ENCODE measurements around the gene FBXL20. TPM values are rescaled to one million over a fixed set of nuclear protein-coding genes. Genes with fewer than 3 reads are reported as not detected.

FBXL20 gene
- total RNA-seq, 4 donors from 2014 or later, result 13.8 to 49.4 (median 23.1) TPM

GRCh38 chr17:39208136-39208535 is 193.3 kb downstream of the FBXL20 start:
- Histone ChIP-seq H3K4me3 (no peak overlapping the region), H3K27ac (no peak overlapping the region), H3K9me3 (no peaks in the 10 kb centered on the region), H3K4me1 (peaks cover 16 to 31% (median 20%) of the 10 kb centered on the region in 4 donors), H3K27me3 (no peaks in the 10 kb centered on the region), H3K36me3 (peaks cover 0 to 20% (median 10%) of the 10 kb centered on the region in 4 donors)
- intact Hi-C loops (cut with DNase I; ENCODE audit: low total_unique reads), result loop anchor here (5.0 kb wide), 1 partner anchor 34 kb away; no protein-coding TSS in a partner anchor
- in situ Hi-C loops (cut with MboI; ENCODE audit: low pct_ligation_motif_present in 1 of 4, low pct_unique_long_range_greater_than_20kb in 1 of 4, low sequenced_read_pairs in 3 of 4), result no loop called here
- WGBS, 2 donors (ENCODE audit: low coverage in 1 of 2), result 50% methylated on average over 7 of the region's 7 CpGs; no CpG with 5 or more reads in 1 of the 2 donors
- no peak for DNase-seq
- TF ChIP-seq POLR2AphosphoS5 (IDR thresholded peaks at IDR 0.05) (no peak), EP300 (IDR thresholded peaks at IDR 0.05; ENCODE audit: low read depth) (no peak), POLR2A (IDR thresholded peaks at IDR 0.05) (no peak)
- TF ChIP-seq, protein P1, sequence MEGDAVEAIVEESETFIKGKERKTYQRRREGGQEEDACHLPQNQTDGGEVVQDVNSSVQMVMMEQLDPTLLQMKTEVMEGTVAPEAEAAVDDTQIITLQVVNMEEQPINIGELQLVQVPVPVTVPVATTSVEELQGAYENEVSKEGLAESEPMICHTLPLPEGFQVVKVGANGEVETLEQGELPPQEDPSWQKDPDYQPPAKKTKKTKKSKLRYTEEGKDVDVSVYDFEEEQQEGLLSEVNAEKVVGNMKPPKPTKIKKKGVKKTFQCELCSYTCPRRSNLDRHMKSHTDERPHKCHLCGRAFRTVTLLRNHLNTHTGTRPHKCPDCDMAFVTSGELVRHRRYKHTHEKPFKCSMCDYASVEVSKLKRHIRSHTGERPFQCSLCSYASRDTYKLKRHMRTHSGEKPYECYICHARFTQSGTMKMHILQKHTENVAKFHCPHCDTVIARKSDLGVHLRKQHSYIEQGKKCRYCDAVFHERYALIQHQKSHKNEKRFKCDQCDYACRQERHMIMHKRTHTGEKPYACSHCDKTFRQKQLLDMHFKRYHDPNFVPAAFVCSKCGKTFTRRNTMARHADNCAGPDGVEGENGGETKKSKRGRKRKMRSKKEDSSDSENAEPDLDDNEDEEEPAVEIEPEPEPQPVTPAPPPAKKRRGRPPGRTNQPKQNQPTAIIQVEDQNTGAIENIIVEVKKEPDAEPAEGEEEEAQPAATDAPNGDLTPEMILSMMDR (IDR thresholded peaks at IDR 0.05), result no peak

- no peak overlapping the region for H3K4me3 ChIP-seq
- no peak overlapping the region for H3K27ac ChIP-seq
- WGBS, 2 donors (ENCODE audit: low coverage in 1 of 2), result 67 to 76% methylated on average over 1 to 3 of the region's 3 CpGs
- peaks cover 25 to 39% (median 33%) of the 10 kb centered on the region in 4 donors for H3K4me1 ChIP-seq
- peaks cover 0 to 39% (median 19%) of the 10 kb centered on the region in 4 donors for H3K36me3 ChIP-seq
- intact Hi-C loops (cut with DNase I; ENCODE audit: low total_unique reads), result loop anchor here (5.0 kb wide), 1 partner anchor 37 kb away; no protein-coding TSS in a partner anchor
- in situ Hi-C loops (cut with MboI; ENCODE audit: low pct_ligation_motif_present in 1 of 4, low pct_unique_long_range_greater_than_20kb in 1 of 4, low sequenced_read_pairs in 3 of 4), result no loop called here
- H3K27me3 ChIP-seq, result no peaks in the 10 kb centered on the region
- no peak for DNase-seq
- no peaks in the 10 kb centered on the region for H3K9me3 ChIP-seq
- no peak for TF ChIP-seq POLR2AphosphoS5 (IDR thresholded peaks at IDR 0.05)
- TF ChIP-seq POLR2A (IDR thresholded peaks at IDR 0.05), result no peak
- TF ChIP-seq, protein P1 (IDR thresholded peaks at IDR 0.05), result no peak
- no peak for TF ChIP-seq EP300 (IDR thresholded peaks at IDR 0.05; ENCODE audit: low read depth)
Observed at GRCh38 chr17:39205112-39205526, 196.3 kb downstream of the FBXL20 start.

DNA sequence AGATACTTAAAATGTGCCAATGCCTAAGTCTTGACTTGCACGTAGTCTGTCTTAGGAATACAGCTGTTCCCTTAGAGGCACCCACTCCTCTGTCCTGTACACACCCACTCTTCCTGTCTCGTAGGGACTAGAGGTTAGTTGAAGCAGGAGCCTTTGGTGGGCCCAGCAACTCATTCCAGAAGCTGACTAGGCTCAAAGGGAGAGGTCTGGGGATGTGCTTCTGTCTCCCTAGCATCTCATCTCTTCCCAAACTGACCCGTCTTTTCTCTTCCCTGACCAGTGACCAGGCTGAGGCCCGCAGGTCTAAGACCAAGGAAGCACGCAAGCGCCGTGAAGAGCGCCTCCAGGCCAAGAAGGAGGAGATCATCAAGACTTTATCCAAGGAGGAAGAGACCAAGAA is 197.2 kb downstream of the FBXL20 start:
- H3K27me3 ChIP-seq, result no peaks in the 10 kb centered on the region
- intact Hi-C loops (cut with DNase I; ENCODE audit: low total_unique reads) (no loop called here), in situ Hi-C loops (cut with MboI; ENCODE audit: low pct_ligation_motif_present in 1 of 4, low pct_unique_long_range_greater_than_20kb in 1 of 4, low sequenced_read_pairs in 3 of 4) (no loop called here)

More for the DNA sequence above, 197.2 kb downstream of the FBXL20 start:
- Histone ChIP-seq H3K27ac (no peak overlapping the region), H3K36me3 (peaks cover 0 to 39% (median 19%) of the 10 kb centered on the region in 4 donors), H3K9me3 (no peaks in the 10 kb centered on the region), H3K4me1 (peaks cover 20 to 35% (median 26%) of the 10 kb centered on the region in 4 donors), H3K4me3 (no peak overlapping the region)
- WGBS, 2 donors (ENCODE audit: low coverage in 1 of 2), result 80 to 84% methylated on average over 5 to 8 of the region's 8 CpGs
- TF ChIP-seq POLR2A (IDR thresholded peaks at IDR 0.05), result no peak
- TF ChIP-seq, protein P1 (IDR thresholded peaks at IDR 0.05), result no peak
- no peak for TF ChIP-seq EP300 (IDR thresholded peaks at IDR 0.05; ENCODE audit: low read depth)
- no peak for TF ChIP-seq POLR2AphosphoS5 (IDR thresholded peaks at IDR 0.05)
- no peak for DNase-seq

Other genes with a start within 250 kb of the FBXL20 start
- 10 to 100 TPM in 1 of 4 donors, 1 to 10 TPM in 3; 1.6 to 26.2 (median 4.3) TPM for gene PLXDC1, start 250.0 kb downstream of the FBXL20 start, total RNA-seq
- gene ARL5C, start 235.5 kb downstream of the FBXL20 start, total RNA-seq, result not detected
- gene CACNB1, start 204.0 kb downstream of the FBXL20 start, total RNA-seq, result 10 to 100 TPM; 10.1 to 21.7 (median 11.6) TPM
- gene RPL19, start 201.3 kb downstream of the FBXL20 start, total RNA-seq, result 1,000 to 10,000 TPM; 1,146 to 2,715 (median 2,002) TPM
- gene STAC2, start 175.7 kb downstream of the FBXL20 start, total RNA-seq, result not detected
- gene MED1, start 49.6 kb upstream of the FBXL20 start, total RNA-seq, result 10 to 100 TPM in 3 of 4 donors, 1 to 10 TPM in 1; 4.8 to 20.9 (median 18.7) TPM
- gene CDK12, start 59.9 kb upstream of the FBXL20 start, total RNA-seq, result 10 to 100 TPM; 31.4 to 66.5 (median 49.4) TPM
- gene NEUROD2, start 206.3 kb upstream of the FBXL20 start, total RNA-seq, result not detected
- 100 to 1,000 TPM; 125 to 509 (median 223) TPM for gene PPP1R1B, start 225.3 kb upstream of the FBXL20 start, total RNA-seq
- 100 to 1,000 TPM in 1 of 4 donors, 10 to 100 TPM in 3; 63.5 to 193 (median 73.2) TPM for gene STARD3, start 235.5 kb upstream of the FBXL20 start, total RNA-seq